GM18858 (cell line): Measurements from ENCODE around the gene PRKAR1B.

Experiments
- ATAC-seq: cut with Tn5 transposase; IDR thresholded peaks from one replicate; pipeline ENCODE4 v1.9.1; 2021; ENCODE audit not compliant: unreplicated experiment

The PRKAR1B gene

DNA sequence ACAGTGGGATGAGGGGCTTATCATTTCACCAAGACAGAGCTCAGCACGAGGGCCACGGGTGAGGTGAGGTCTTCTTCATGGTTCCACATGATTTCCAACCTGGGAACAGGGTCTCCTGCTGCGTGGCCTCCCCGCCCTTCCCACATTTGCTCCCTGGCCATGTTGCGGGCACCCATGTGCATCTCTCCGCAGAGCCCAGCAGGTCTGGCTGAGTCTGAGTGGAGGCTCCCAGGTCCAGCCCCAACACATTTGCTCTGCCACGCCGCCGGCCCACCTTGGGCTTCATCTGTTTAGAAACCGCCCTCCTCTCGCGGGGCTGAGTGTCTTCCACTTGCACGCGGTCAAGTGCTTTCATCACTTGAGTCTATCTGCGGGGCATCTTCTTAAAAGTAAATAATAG lies 14.8 kb upstream of the PRKAR1B start:
- no peak for ATAC-seq

DNA sequence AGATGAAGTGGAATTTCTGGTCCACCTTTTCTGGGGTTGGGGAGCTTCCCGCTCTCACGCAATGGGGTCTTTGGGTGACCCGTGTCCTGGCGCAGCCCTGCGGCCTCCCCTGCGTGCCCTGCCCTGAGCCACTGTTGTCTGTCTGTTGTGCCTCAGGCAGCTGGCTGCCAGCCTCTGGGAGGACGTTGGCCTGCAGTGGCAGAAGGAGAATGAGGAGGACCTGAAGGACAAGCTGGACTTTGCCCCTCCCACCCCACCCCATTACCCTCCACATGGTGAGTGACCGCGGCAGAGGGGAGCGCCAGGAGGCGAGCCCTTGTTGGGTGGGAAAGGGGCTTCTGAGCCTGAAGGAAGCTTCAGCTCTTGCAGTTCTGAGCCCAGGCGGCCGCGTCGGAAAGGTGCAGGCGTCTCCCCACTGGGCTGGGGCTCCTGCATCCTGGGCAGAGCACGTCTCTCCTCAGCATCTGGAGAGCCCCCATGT lies 14.2 kb upstream of the PRKAR1B start:
- no peak for ATAC-seq

DNA sequence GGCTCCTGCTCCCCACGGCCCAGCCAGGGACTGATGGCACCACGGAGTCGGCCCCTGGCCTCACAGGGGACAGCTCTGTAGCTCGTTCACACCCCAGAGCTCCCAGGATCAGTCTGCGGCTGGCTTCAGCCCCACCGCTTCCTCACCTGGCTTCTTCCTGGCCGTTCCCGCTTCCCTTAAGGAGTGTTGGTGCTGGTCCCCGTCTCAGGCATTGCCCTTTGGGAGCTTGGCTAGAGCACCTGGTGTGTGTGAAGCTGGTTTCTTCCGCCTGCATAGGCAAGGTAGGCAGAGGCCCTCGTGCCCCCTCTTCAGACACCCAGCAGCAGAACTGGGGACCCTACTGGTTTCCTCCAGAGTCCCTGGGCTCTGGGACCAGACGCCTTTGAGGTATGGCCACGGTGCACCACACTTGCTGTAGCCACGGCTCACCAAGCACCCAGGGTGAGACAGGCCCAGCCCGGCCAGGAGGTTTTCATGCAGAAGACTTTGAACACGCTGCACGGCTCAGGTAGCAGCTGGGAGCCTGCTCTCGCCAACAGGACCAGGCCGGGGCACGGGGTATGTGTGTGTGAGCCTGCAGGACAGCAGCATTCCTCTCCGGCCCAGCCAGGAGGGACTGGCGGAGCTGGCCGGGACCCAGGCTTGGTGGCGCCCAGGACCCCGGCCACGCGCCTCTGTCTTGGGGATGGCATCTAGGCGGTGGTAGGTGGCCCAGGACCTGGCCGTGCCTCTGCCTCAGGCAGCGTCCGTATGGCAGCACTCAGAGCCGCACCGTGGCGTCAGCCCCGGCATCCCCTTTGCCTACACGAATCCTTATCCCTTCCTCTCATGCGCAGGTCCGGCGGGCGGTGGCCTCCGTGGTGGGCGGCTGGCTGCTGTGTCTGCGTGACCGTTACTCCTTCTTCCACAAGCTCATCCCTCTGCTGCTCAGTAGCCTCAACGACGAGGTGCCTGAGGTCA lies 13.2 kb upstream of the PRKAR1B start:
- no peak for ATAC-seq

DNA sequence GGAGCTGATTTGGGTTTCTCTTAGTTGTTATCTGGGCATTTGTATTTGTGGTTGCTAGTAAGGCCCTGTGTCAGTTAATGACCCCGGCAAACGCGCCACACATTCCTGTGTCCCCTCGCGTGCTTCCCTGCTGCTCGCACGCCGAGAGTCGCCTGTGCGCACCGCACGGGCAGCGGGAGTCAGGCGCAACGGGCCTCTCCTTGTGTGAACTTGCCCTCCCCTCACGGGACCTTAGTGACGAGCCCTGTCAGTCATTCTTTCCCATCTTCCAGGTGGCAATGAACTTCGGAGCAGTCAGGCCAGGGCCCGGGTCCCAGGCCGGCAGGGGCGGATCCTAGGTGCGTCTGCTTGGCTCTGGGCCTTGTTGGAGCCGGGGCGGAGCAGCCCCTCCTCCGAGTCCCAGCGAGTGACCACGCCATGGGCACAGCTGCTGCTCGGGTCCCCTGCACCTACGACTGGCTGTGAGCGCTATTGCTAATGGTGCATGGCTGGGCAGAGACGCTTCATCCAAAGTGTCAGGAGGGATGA lies 12.4 kb upstream of the PRKAR1B start:
- ATAC-seq = no peak

DNA sequence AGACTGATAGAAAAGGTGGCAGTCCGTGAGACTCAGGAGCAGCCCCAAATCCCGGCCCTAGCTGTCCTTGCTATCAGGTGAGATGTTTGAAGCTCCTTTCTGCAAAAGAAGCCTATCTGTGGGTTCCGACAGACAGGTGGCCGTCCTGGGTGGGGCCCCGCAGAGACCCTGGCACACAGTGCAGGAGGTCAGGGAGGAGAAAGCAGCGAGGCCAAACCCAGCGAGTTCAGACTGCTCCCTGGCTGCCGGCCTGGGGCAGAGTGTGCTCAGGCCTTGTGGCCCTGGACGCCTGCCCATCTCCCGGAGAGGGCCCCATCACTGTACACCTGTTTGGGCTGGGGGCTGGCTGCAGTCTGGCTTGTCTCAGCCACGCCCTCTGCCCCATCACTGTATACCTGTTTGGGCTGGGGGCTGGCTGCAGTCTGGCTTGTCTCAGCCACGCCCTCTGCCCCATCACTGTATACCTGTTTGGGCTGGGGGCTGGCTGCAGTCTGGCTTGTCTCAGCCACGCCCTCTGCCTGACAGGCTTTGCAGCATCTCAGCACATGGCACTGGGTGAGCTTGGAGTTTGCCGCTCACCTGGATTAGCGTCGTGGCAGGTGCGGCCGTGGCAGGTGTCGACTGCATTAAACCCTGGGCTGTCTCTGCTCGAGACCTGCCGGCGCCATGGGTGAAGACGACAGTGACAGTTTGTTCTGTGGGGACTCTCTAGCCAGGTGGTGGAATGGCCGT lies 11.8 kb upstream of the PRKAR1B start:
- ATAC-seq = no peak

DNA sequence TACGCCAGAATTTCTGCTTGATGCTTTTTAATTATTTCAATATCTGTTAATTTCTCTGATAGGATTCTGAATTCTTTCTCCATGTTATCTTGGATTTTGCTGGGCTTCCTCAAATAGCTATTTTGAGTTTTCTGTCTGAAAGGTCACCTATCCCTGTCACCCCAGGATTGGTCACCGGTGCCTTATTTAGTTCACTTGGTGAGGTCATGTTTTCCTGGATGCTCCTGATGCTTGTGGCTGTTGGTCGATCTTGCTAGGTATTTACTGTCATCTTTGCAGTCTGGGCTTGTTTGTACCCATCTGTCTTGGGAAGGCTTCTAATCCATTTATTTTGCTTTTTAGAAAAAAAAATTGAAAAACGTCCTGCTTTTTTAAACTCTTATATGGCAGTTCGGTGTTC lies 11.2 kb upstream of the PRKAR1B start:
- ATAC-seq = no peak

DNA sequence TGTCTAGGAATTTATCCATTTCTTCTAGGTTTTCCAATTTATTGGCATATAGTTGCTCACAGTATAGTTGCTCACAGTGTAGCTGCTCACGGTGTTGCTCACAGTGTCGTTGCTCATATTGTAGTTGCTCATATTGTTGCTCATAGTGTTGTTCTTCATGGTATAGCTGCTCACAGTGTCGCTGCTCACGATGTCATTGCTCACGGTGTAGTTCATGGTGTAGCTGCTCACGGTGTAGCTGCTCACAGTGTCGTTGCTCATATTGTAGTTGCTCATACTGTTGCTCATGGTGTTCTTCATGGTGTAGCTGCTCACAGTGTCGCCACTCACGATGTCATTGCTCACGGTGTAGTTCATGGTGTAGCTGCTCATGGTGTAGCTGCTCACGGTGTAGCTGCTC lies 7.7 kb upstream of the PRKAR1B start:
- ATAC-seq = no peak

DNA sequence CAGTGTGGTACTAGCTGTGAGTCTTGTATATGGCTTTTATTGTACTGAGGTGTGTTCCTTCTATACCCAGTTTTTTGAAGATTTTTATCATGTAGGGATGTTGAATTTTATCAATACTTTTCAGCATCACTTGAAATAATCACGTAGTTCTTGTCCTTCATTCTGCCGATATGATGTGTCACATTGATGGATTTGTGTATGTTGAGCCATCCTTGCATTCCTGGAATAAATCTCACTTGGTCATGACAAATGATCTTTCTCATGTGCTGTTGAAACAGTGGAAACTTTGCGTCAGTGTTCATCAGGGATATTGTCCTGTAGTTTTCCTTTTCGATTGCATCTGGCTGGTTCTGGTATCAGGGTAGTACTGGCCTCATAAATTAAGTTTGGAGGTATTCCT lies 7.1 kb upstream of the PRKAR1B start:
- ATAC-seq = no peak

DNA sequence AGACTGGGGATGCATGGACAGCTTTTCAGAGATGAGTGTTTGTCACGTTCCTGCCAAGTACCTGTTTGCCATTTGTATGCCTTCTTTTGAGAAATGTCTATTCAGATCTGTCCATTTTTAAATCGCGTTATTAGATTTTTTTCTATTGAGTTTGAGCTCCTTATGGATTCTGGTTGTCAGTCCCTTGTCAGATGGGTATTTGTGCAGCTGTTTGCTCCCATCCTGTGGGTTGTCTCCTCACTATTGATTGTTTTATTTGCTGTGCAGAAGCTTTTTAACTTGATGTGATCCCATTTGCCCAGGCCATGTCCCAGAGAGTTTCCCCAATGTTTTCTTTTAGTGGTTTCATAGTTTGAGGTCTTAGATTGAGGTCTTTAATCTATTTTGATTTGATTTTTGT lies 5.5 kb upstream of the PRKAR1B start:
- ATAC-seq = no peak

DNA sequence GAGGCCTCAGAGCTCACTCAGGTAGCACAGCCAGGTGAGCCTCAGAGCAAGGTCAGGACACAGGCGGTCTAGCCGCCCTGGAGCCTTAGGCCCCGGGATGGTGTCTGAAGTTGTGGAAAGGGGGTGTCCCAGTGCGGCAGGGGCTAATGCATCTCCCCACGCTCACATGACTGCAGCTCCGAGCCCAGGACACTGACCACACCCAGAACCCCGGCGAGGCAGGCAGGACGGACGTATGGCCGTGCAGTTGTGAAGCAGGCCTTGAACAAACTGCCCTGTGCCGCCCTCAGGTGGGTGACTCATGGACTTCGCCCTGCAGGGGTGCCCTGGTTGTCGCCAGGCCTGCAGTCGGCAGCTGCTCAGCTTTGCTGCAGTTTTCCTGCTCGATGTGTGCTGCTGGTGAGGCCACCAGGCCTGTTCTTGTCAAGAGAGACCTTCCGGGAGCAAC lies 5.0 kb upstream of the PRKAR1B start:
- ATAC-seq = no peak

DNA sequence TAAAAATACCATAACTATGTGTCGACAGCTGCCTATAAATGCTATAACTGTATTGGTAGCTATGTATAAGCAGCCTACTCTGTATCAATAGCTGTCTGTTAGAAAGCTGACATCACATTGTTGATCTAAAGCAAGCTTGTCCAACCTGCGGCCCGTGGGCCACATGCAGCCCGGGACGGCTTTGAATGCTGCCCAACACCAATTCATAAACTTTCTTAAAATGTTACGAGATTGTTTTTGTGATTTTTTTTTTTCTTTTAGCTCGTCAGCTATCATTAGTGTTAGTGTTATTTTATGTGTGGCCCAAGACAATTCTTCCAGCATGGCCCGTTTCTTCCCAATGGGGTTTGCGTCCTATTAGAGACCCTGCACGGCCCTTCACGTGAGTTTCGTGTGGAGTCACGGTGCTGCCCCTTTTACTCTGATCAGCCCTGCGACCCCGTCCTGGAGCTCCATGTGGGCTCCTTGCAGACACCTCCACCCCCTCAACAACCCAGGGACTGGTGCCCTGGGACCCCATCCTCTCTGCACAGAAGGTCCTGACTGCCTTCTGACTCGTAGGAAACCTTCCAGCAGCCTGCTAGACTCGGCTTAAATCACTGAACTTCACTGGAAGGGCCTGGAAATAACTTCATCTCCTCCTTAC lies 4.5 kb upstream of the PRKAR1B start:
- no peak for ATAC-seq

DNA sequence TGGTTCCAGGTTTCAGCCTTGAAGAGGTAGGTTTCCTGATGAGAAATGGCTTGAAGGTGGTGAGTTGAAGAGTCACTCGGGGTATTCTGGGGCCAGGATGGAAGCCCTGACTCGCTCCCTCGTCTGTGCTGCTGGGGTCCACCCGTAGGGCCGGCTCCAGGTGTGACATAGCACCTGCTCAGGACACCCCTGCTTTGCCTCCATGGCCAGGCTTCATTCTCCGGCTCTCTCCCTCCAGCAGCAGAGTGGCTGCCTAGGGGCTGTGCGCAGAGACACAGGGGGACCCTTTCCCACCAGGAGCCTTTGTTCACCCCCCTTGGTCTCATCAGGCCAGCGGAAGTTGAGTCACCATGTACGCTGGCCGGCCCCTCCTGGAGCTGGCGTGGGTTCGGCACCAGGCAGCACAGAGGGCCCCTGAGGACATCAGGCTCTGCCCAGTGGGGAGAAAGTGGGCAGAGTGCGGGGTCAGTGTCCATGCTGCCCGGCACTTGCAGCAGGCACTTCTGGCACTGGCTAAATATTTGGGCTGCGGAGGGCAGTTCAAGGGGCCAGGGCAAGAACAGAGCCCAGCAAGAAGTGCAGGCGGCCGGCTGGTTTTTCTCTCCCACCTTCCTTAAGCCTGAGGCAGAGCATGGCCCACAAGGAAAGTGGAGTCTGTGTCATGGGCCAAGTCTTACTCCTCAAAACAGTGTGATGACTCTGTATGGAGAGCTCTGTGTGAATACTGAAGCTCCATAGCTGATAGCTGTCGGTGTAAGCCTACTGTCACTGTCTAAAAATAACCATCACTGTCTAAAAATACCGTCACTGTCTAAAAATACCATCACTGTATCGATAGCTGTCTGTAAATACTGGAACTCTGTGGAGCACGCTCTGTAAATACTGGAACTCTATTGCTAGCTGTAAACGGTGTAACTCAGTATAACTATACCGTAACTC lies 3.7 kb upstream of the PRKAR1B start:
- no peak for ATAC-seq

DNA sequence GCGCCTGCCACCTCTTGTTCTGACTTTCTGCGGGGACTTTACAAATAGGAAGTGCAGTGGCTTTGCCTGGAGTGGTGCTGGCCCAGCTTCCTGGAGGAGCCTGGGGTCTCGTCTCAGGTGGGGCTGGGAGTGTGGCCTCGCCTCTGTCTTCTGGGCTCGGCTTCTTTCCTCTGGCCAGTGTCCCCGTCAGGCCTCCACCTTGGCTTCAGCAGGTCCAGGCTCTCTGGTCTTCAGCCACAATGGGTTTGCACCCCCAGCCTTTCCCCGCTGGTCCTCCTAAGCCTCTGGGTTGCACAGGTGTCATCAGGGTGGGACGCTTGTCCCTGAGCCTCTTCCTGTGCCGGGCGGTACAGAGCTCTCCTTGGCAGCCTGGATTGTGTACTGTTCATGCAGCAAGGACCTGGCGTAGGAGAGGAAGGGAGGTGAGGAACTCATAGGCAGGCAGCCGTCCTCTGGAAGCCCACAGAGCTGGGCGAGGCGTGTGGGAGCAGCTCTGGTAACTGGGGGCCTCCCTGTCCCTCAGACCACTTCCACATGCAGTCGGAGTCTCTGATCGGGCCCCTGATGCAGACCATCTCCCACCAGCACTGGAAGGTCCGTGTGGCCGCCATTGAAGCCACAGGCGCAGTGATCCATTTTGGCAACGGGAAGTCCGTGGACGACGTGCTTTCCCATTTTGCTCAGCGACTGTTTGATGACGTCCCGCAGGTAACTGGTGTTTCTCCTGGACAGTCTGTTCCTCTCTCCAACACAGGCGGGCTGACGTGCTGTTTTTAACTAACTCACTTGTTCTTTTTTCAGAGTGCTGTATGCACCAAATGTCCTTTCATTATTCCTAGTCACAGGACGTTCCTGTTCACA lies 2.3 kb upstream of the PRKAR1B start:
- ATAC-seq = no peak

DNA sequence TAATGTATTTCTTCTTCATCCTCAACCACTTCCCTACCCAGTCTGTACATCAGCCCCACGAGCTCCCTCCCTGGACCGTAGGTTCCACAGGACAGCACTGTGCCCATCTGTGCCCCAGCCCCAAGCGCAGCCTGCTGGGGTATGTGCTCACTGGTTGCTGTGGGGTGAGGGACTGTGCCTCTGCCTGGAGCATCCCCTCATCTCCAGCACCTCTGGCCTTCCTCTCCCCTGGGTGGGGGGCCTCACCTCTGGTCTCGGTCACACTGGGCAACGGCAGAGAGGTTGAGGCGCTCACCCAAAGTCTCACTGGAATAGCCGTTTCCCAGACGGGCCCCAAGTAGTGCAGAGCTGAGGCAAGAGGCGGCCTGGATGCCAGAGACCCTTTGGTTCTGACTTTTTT lies 1.5 kb upstream of the PRKAR1B start:
- no peak for ATAC-seq

DNA sequence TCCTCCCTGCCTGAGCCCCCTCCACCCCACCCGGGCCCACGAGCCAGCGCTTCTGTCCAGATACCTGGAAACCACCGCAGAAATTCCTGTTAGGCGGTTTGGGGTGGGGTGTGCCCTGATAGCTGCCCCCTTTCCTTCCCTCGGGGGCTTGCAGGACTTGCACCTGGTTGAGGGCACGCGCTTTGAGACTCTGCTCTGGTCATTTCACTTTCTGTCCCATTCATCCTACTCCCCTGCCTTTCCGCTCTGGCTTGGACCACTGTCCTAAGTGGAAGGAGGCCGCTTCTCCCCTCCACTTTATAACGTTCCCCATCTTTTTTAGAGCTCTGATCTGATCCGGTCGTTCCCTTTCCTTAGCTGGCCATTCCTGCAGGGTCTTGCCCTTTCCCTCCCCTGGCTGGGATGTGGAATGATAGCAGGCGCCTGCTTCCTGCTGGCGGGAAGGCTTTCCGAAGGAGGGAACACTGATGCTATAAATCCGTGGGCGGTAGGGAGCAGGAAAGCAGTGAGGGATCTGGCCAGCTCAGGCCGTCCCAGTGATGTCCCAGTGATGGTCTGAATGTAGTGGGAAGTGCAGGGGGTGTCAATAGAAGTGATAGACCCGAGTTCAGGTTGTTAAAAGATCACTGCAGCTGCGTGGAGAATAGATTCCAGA lies 852 bp upstream of the PRKAR1B start:
- no peak for ATAC-seq

DNA sequence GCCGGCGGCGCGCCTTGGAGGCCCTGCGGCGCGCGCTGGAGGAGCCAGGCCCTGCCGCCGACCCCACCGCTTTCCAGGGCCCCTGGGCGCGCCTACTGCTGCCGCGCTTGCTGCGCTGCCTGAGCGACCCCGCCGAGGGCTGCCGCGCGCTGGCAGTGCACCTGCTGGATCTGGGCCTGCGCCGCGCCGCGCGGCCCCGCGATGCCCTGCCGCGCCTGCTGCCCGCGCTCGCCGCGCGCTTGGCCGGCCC lies 302 bp downstream of the PRKAR1B start:
- peak; percentile 18 for ATAC-seq

DNA sequence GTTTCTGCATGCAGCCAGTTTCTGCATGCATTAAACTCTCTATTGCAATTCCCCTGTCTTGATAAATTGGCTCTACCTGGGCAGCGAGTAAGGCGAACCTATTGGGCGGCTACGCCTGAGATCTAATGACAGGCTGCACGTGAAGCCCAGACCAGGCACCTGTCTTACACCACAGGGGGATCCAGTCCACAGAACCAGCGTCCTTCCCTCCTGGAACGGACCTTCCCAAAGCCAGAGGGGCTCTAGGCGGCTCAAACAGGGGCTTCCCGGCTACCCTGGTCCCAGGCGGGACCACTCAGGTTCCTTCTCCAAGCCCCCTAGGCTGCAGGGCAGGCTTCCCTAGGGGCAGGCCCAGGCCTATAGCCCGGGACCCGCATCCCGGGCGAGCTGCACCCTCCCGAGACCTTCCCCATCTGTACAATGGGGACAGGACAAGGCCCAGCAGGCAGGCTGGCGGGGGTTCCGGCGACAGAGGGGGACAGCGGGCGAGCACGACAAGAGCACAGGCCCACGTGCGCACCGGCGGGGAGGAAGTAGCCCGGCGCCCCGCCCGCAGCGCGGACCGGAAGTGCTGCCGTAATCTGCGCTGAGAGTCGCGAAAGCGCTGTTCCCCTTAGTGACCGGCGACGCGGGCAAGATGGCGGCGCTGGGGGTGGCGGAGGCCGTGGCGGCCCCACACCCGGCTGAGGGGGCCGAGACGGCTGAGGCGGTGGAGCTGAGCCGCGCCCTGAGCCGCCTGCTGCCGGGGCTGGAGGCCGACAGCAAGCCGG lies 812 bp downstream of the PRKAR1B start, which contains the start of gene DNAAF5:
DNAAF5 (plus strand) TSS at position 616 of the 770 bp plus-strand sequence; CDS start at position 638, 22 bp downstream.
- ATAC-seq = peak; percentile 76
